T-cell (primary cell): Measurements from ENCODE around the gene HPS4. TPM values are rescaled to one million over a fixed set of nuclear protein-coding genes. Genes with fewer than 3 reads are reported as not detected.

ENCODE experiments used
- ATAC-seq, 4 experiments: fragments of 200-7000 bp in 3 of 4; fragments of 150-1000 bp in 1 of 4; cut with Tn5 transposase; replicated peaks in 1 of 4; 1 replicate in 3 of 4; 2 replicates in 1 of 4; pipeline ENCODE4 v1.10.0; 2021; ENCODE audit warnings: moderate library complexity in 3 of 4, mild to moderate bottlenecking in 2 of 4, moderate number of reproducible peaks in 1 of 4
- CTCF ChIA-PET, 2 donors: fragments of 300-600 bp; sonication (Branson Sonifier 250); formaldehyde crosslinking; loops; one replicate each; lab custom pipeline; 2022; ENCODE audit warnings: antibody characterized with exemption in 2 of 2; lab: Charles Lee
- POLR2A ChIA-PET, 2 donors: fragments of 300-600 bp; sonication (Branson Sonifier 250); formaldehyde crosslinking; loops; one replicate each; lab custom pipeline; 2022; ENCODE audit warnings: antibody characterized with exemption in 2 of 2; lab: Charles Lee
- DNase-seq, 35 experiments: peaks; one replicate each; pipeline versions ENCODE4 v3.0.0 to v3.0.0-alpha.2; 2013 to 2023
- H3K27ac ChIP-seq: one replicate; pipeline ENCODE4 v1.5.1; 2013; ENCODE audit warnings: low read length
- H3K27me3 ChIP-seq, 2 experiments: replicated peaks in 1 of 2; 1 replicate in 1 of 2; 2 replicates in 1 of 2; pipeline versions ENCODE4 v1.6.1 to v1.7.0; 2013; ENCODE audit warnings: low read length in 1 of 2, mixed read lengths in 1 of 2; ENCODE audit not compliant: control insufficient read depth in 2 of 2, insufficient read depth in 2 of 2; ENCODE audit errors: extremely low read depth in 1 of 2
- H3K36me3 ChIP-seq, 2 donors: 1 replicate in 1 of 2; 2 replicates in 1 of 2; pipeline versions ENCODE4 v1.6.1 to v1.7.0; 2013; ENCODE audit warnings: low read length in 1 of 2; ENCODE audit not compliant: control insufficient read depth in 2 of 2, insufficient read depth in 1 of 2; ENCODE audit errors: extremely low read depth in 1 of 2
- H3K4me1 ChIP-seq, 2 experiments: 1 replicate in 1 of 2; 2 replicates in 1 of 2; pipeline versions ENCODE4 v1.6.1 to v1.7.0; 2013; ENCODE audit warnings: low read length in 2 of 2, mixed read lengths in 1 of 2; ENCODE audit not compliant: insufficient read depth in 2 of 2, control insufficient read depth in 1 of 2; ENCODE audit errors: extremely low read depth in 1 of 2
- H3K4me3 ChIP-seq, 2 donors: 1 replicate in 1 of 2; 2 replicates in 1 of 2; pipeline versions ENCODE4 v1.5.1 to v1.7.0; 2013; ENCODE audit warnings: mild to moderate bottlenecking in 2 of 2, low read length in 1 of 2, moderate library complexity in 1 of 2; ENCODE audit not compliant: control insufficient read depth in 1 of 2; ENCODE audit errors: extremely low read depth in 1 of 2
- H3K9me3 ChIP-seq: 2 replicates; pipeline ENCODE4 v1.7.0; 2013
- H3K27ac Mint-ChIP-seq, 2 donors: one replicate each; pipeline ENCODE4 v1.8.0; 2020 to 2021; ENCODE audit warnings: mild to moderate bottlenecking in 2 of 2, mixed read lengths in 2 of 2
- H3K27me3 Mint-ChIP-seq, 2 donors: one replicate each; pipeline ENCODE4 v1.8.0; 2021 to 2022; ENCODE audit warnings: mixed read lengths in 2 of 2
- H3K36me3 Mint-ChIP-seq: one replicate; pipeline ENCODE4 v1.8.0; 2021; ENCODE audit warnings: mixed read lengths
- H3K4me1 Mint-ChIP-seq, 3 donors: one replicate each; pipeline ENCODE4 v1.8.0; 2020 to 2022; ENCODE audit warnings: mixed read lengths in 3 of 3, mild to moderate bottlenecking in 1 of 3
- H3K4me3 Mint-ChIP-seq, 3 donors: one replicate each; pipeline ENCODE4 v1.8.0; 2020 to 2022; ENCODE audit warnings: mild to moderate bottlenecking in 3 of 3, mixed read lengths in 3 of 3, moderate library complexity in 3 of 3
- H3K9me3 Mint-ChIP-seq, 3 donors: one replicate each; pipeline ENCODE4 v1.8.0; 2020 to 2022; ENCODE audit warnings: mixed read lengths in 3 of 3
- WGBS: methylation state at CpG from one replicate; pipeline ENCODE4 v1.1.5; 2013; ENCODE audit warnings: missing lambda C conversion rate; ENCODE audit not compliant: insufficient coverage; 5-methylcytosine and 5-hydroxymethylcytosine counted together
- total RNA-seq, 35 experiments: library from RNA in 6 of 35; stranded (reverse) in 6 of 35; fragments of 120-200 nt in 1 of 35; gene quantifications; one replicate each; pipeline versions ENCODE4 v1.2.1 to v1.2.4 and lab custom pipeline; 2013 to 2026

HPS4 gene
- total RNA-seq, 5 donors from 2014 or later (not counting 1 experiment from before 2014, with no cell fraction given), result 38.7 to 53.4 (median 50.0) TPM

DNA sequence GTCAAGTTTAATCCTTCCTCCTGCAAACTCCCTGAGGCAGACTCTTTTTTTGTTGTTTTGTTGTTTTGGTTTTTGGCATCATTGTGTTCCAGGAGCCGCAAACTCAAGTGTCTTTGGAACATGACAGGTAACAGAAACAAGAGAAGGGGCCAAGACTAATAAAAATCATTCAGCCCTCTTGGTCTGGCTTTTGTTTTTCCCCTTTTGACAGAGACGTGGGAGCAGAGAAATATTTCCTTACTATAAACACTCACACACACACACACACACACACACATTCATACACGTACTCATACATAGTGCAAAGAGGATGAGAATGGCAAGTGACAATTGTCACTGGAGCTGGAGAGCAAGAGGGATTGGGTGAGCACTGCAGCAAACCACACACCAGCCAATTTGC lies 65.0 kb downstream of the HPS4 start:
- ATAC-seq, result no peak
- DNase-seq, result no peak
- peaks cover 3% of the 10 kb centered on the region for H3K36me3 Mint-ChIP-seq
- H3K4me1 Mint-ChIP-seq, result no peaks in the 10 kb centered on the region
- H3K27ac ChIP-seq, result no peak overlapping the region
- no peaks in the 10 kb centered on the region for H3K4me1 ChIP-seq
- peaks cover 3 to 13% of the 10 kb centered on the region in 2 donors for H3K27me3 Mint-ChIP-seq
- no peak overlapping the region for H3K27ac Mint-ChIP-seq
- H3K27me3 ChIP-seq, result peaks cover 2 to 7% of the 10 kb centered on the region in 2 experiments
- no peaks in the 10 kb centered on the region for H3K36me3 ChIP-seq
- H3K9me3 Mint-ChIP-seq, result peaks cover 0 to 6% (median 4%) of the 10 kb centered on the region in 3 donors
- ChIA-PET CTCF (no interaction called here), POLR2A (no interaction called here)
- no peak overlapping the region for H3K4me3 ChIP-seq
- 100% methylated on average over 1 of the region's 3 CpGs for WGBS
- no peak overlapping the region for H3K4me3 Mint-ChIP-seq
- H3K9me3 ChIP-seq, result no peaks in the 10 kb centered on the region

- ATAC-seq, result no peak
- ChIA-PET CTCF (no interaction called here), POLR2A (no interaction called here)
- no peak overlapping the region for H3K4me3 Mint-ChIP-seq
- Histone ChIP-seq H3K9me3 (no peaks in the 10 kb centered on the region), H3K27me3 (peaks cover 2 to 9% of the 10 kb centered on the region in 2 experiments), H3K4me1 (no peaks in the 10 kb centered on the region), H3K27ac (no peak overlapping the region), H3K4me3 (no peak overlapping the region), H3K36me3 (no peaks in the 10 kb centered on the region)
- no peaks in the 10 kb centered on the region for H3K4me1 Mint-ChIP-seq
- WGBS, result 100% methylated on average over 1 of the region's 3 CpGs
- H3K27me3 Mint-ChIP-seq, result peaks cover 3 to 10% of the 10 kb centered on the region in 2 donors
- no peak for DNase-seq
- H3K27ac Mint-ChIP-seq, result no peak overlapping the region
- peaks cover 0 to under 1% (median 0%) of the 10 kb centered on the region in 3 donors for H3K9me3 Mint-ChIP-seq
- no peaks in the 10 kb centered on the region for H3K36me3 Mint-ChIP-seq
These were observed 66.2 kb downstream of the HPS4 start for GRCh38 chr22:26417406-26417805.

- ChIA-PET POLR2A (no interaction called here), CTCF (interaction anchor here (0.5 to 1.0 kb wide), 2 partner anchors 50 to 1566 kb away, joined by 3 to 12 read pairs; no protein-coding TSS in a partner anchor)
- no peak for ATAC-seq
These were observed 66.8 kb downstream of the HPS4 start for GRCh38 chr22:26416670-26417276.

GRCh38 chr22:26416256-26416655 lies 67.3 kb downstream of the HPS4 start:
- H3K4me3 Mint-ChIP-seq, result no peak overlapping the region
- Histone ChIP-seq H3K9me3 (no peaks in the 10 kb centered on the region), H3K4me1 (no peaks in the 10 kb centered on the region), H3K27ac (no peak overlapping the region), H3K36me3 (no peaks in the 10 kb centered on the region), H3K4me3 (no peak overlapping the region), H3K27me3 (peaks cover 2 to 14% of the 10 kb centered on the region in 2 experiments)
- DNase-seq, result no peak
- CTCF ChIA-PET, result interaction anchor here (0.5 to 1.0 kb wide), 2 partner anchors 49 to 1565 kb away, joined by 3 to 12 read pairs; no protein-coding TSS in a partner anchor
- H3K36me3 Mint-ChIP-seq, result no peaks in the 10 kb centered on the region
- no CpG with 5 or more reads among the region's 4 CpGs for WGBS
- POLR2A ChIA-PET, result no interaction called here
- no peak overlapping the region for H3K27ac Mint-ChIP-seq
- no peaks in the 10 kb centered on the region for H3K9me3 Mint-ChIP-seq
- peaks cover 3 to 10% of the 10 kb centered on the region in 2 donors for H3K27me3 Mint-ChIP-seq
- no peaks in the 10 kb centered on the region for H3K4me1 Mint-ChIP-seq
- ATAC-seq, result no peak

More at GRCh38 chr22:26416670-26417276, 66.8 kb downstream of the HPS4 start:
- Mint-ChIP-seq H3K27ac (no peak overlapping the region), H3K27me3 (peaks cover 3 to 10% of the 10 kb centered on the region in 2 donors), H3K4me1 (no peaks in the 10 kb centered on the region), H3K9me3 (no peaks in the 10 kb centered on the region), H3K4me3 (no peak overlapping the region), H3K36me3 (no peaks in the 10 kb centered on the region)
- Histone ChIP-seq H3K4me1 (no peaks in the 10 kb centered on the region), H3K27ac (no peak overlapping the region), H3K9me3 (no peaks in the 10 kb centered on the region), H3K36me3 (no peaks in the 10 kb centered on the region), H3K27me3 (peaks cover 2 to 9% of the 10 kb centered on the region in 2 experiments), H3K4me3 (no peak overlapping the region)
- no peak for DNase-seq
- 80% methylated on average over 5 of the region's 9 CpGs for WGBS

- Histone ChIP-seq H3K9me3 (no peaks in the 10 kb centered on the region), H3K27ac (no peak overlapping the region), H3K4me1 (no peaks in the 10 kb centered on the region), H3K4me3 (no peak overlapping the region), H3K36me3 (no peaks in the 10 kb centered on the region), H3K27me3 (peaks cover 2 to 15% of the 10 kb centered on the region in 2 experiments)
- CTCF ChIA-PET, result no interaction called here
- no peaks in the 10 kb centered on the region for H3K9me3 Mint-ChIP-seq
- no peak overlapping the region for H3K4me3 Mint-ChIP-seq
- H3K4me1 Mint-ChIP-seq, result no peaks in the 10 kb centered on the region
- no peaks in the 10 kb centered on the region for H3K36me3 Mint-ChIP-seq
- no peak for DNase-seq
- POLR2A ChIA-PET, result no interaction called here
- WGBS, result no CpG with 5 or more reads among the region's 4 CpGs
- no peak overlapping the region for H3K27ac Mint-ChIP-seq
- peaks cover 3 to 17% of the 10 kb centered on the region in 2 donors for H3K27me3 Mint-ChIP-seq
- ATAC-seq, result no peak
These were observed 69.2 kb downstream of the HPS4 start for GRCh38 chr22:26414347-26414746.

DNA sequence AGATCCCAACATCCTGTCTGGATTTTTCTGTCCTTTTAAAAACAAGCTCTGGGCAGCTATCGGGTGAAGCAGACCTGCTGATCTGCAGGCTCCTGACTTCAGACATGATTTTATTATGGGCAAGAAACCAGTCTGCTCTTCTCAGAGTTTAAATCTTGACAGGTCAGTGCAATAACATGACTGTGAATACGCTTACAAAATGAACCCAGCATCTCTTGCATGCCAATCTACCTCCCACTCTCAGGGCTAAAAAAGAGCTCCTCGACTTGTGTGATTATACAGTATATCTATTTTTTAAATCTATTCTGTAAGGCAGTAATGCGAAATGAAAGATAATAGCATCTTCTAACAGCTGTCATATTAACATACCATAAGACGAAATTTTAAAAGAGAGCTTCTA lies 73.2 kb downstream of the HPS4 start:
- H3K36me3 ChIP-seq, result no peaks in the 10 kb centered on the region
- no peak overlapping the region for H3K4me3 Mint-ChIP-seq
- H3K27ac Mint-ChIP-seq, result no peak overlapping the region
- H3K27me3 Mint-ChIP-seq, result peaks cover 1 to 7% of the 10 kb centered on the region in 2 donors
- no peak overlapping the region for H3K4me3 ChIP-seq
- H3K9me3 ChIP-seq, result no peaks in the 10 kb centered on the region
- DNase-seq (no peak), ATAC-seq (no peak)
- no peak overlapping the region for H3K27ac ChIP-seq
- ChIA-PET POLR2A (no interaction called here), CTCF (interaction anchor here in 1 of 2 donors (0.8 kb wide), 1 partner anchor 13 kb away, joined by 3 read pairs; no protein-coding TSS in a partner anchor)
- H3K4me1 Mint-ChIP-seq, result no peaks in the 10 kb centered on the region
- H3K9me3 Mint-ChIP-seq, result no peaks in the 10 kb centered on the region
- no peaks in the 10 kb centered on the region for H3K4me1 ChIP-seq
- H3K27me3 ChIP-seq, result peaks cover 0 to 15% of the 10 kb centered on the region in 2 experiments
- 89% methylated on average over 1 of the region's 5 CpGs for WGBS
- no peaks in the 10 kb centered on the region for H3K36me3 Mint-ChIP-seq
